ENCODE measurements around the gene AP2M1.
"Not testable (repeated sequence)": the region's sequence is repeated elsewhere in the genome, so short reads cannot be mapped to it uniquely, and the experiment has no call there.

The AP2M1 gene

GRCh38 chr3:184174646-184175492 is at the start of gene AP2M1:
AP2M1 (plus strand) TSS chr3:184174855; CDS start chr3:184176994, 2,139 bp downstream.
- in situ Hi-C loops (cut with MboI; ENCODE audit: low sequenced_read_pairs) = no loop called here

DNA sequence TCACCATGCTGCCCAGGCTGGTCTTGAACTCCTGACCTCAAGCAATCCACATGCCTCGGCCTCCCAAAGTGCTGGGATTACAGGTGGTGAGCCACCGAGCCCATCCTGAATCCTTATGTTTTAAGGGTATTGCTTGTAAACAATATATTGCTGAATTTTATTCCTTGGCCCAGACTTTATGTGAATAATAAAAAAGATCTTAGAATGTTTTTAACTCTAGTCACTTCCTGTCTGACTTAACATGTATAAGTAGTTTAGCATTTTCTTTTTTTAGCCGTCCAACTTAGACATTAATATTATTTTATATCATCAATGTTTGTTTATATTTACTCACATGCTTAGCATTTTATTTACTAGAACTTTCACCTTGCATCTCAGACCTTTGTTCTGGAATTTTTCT is 48.6 kb upstream of the AP2M1 start:
- in situ Hi-C loops (cut with MboI; ENCODE audit: low sequenced_read_pairs) = no loop called here

DNA sequence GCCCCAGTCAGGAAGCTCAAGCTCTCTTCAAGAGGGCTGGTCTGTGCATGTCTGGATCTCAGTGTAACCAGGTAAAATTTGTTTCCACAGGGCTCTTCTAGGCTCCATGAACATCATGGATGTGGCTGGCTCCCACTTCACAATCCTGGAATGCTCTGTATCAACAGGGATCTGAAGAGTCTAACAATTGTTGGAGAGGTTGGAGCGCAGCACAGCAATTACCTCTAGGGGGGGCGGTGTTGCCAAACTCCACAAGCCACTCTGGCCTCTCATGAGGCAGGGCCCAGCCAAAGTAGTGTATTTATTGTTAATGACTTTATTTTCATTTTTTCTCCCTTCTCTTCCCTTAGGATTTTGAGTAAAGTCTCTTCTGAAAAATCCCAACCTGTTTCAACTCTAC is 45.6 kb upstream of the AP2M1 start:
- in situ Hi-C loops (cut with MboI; ENCODE audit: low sequenced_read_pairs) = no loop called here

DNA sequence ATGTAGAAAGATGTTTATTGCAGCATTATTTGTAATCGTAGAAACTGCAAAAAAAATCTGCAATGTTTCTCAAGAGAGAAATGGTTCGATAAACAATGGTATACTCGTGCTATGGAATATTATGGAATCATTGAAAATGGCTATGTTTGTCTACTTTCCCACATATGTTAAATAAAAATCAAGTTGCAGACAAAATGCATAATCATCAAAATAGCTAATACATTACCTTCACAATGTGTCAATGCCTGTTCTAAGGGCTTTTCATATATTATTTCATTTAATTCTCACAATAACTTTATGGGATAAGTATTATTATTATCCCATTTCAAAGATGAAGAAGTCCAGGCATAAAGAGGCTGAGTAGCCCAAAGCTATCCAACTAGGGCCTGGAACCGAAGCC is 41.7 kb upstream of the AP2M1 start:
- in situ Hi-C loops (cut with MboI; ENCODE audit: low sequenced_read_pairs) = no loop called here

DNA sequence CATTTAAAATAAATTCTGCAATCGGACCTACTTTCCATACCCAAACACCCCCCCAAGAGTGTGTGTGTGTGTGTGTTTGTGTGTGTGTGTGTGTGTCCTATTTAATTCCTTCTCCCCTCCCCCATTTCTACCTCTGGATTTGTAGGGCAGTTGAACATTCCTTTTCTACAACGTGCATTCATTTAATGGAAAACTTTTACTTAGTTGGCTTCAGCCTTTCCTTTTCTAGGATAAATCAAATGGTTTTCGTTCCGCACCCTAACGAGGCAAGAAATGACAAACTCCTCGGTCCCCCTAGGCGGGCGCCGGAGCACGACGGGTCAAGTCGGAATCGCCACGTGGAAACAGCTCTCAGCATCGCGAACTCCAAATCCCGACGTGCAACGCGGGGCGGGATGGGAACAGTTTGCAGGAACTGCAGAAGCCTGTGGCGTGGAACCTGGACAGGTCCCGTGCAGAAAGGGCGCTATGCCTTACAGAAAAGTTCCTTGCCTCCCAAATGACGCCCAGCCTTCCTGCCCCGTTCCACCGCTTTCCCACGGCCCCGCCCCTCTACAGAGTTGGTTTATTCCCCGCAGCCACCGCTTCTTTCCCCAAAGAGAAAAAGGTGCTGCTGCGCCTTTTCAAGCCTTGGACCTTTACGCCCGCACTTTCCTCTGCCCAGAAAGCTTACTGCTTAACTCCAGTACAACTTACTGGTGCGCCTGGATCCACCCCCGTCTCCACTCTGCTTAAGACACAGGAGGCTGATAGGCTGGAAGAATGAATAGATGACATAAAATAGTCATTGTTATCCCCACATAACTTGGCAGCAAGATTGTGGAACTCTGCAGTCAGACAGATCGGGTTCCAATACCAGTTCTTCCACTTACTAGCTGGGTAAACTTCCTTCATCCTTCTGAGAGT is 40.6 kb upstream of the AP2M1 start:
- in situ Hi-C loops (cut with MboI; ENCODE audit: low sequenced_read_pairs) = no loop called here

- in situ Hi-C loops (cut with MboI; ENCODE audit: low sequenced_read_pairs) = no loop called here
These were observed 39.9 kb upstream of the AP2M1 start for GRCh38 chr3:184134746-184135148.

DNA sequence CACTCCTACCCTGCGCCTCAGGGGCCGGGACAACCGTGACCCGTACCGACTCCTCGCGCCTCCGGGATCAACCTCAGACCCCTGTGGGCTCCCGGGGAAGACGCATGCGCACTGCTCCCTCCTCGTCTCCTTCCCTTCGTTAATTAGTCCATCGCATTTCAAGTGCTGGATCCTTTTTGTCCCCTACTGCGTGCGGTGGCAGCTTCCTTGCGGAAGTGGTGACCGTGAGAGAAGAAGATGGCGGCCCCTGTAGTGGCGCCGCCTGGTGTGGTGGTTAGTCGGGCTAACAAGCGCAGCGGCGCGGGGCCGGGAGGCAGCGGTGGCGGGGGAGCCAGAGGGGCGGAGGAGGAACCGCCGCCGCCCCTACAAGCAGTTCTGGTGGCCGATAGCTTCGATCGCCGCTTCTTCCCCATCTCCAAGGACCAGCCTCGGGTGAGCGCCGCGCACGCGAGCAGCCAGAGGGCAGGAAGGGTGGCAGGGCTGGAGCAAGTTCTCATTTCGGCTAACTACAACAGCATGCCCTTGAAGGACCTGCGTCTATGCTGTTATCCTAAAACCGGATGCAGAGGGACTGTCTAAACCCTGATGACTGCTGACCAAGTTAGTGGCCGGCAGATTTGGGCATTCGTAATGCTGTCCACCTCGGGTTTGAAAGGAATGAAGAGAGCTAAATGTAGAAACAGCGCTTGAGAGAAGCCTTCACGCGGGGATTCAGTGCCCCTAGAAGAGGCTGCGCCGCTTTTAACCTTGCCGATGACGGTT is 39.3 kb upstream of the AP2M1 start, which contains the start of gene EIF2B5:
TSS of gene EIF2B5 (plus strand) at position 210 of the 762 bp plus-strand sequence. CDS start at position 238, 28 bp downstream.
- in situ Hi-C loops (cut with MboI; ENCODE audit: low sequenced_read_pairs) = no loop called here

GRCh38 chr3:184135911-184136260 is 38.8 kb upstream of the AP2M1 start:
- in situ Hi-C loops (cut with MboI; ENCODE audit: low sequenced_read_pairs) = no loop called here

GRCh38 chr3:184140436-184140835 is 34.2 kb upstream of the AP2M1 start:
- in situ Hi-C loops (cut with MboI; ENCODE audit: low sequenced_read_pairs) = no loop called here

DNA sequence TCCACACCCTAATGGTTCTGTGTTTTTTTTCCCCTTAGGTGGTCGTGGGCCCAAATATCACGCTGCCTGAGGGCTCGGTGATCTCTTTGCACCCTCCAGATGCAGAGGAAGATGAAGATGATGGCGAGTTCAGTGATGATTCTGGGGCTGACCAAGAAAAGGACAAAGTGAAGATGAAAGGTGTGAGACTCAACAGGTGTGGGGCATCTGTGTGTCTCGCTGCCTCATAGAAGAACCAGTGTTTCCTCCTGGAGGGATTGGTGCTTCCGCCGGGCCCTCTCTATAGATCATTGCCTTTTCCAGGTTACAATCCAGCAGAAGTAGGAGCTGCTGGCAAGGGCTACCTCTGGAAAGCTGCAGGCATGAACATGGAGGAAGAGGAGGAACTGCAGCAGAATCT is 32.5 kb upstream of the AP2M1 start:
- in situ Hi-C loops (cut with MboI; ENCODE audit: low sequenced_read_pairs) = no loop called here

GRCh38 chr3:184143327-184143726 is 31.3 kb upstream of the AP2M1 start:
- in situ Hi-C loops (cut with MboI; ENCODE audit: low sequenced_read_pairs) = no loop called here

DNA sequence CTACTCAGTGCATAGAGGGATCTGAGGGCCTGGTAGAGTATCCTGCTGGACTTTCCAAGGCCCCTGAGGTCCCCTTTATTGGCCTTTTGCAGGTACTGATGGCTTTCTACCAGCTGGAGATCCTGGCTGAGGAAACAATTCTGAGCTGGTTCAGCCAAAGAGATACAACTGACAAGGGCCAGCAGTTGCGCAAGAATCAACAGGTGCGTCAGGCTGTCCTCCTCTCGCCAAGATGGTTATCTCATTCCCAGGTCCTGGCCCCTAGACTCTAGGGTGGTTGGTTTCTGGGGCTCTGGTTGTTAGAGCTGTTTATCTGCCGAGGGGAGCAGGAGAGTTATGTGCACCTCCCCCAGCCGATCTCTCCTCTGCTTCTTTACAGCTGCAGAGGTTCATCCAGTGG is 30.1 kb upstream of the AP2M1 start:
- in situ Hi-C loops (cut with MboI; ENCODE audit: low sequenced_read_pairs) = no loop called here

- in situ Hi-C loops (cut with MboI; ENCODE audit: low sequenced_read_pairs) = no loop called here
These were observed 29.5 kb upstream of the AP2M1 start for GRCh38 chr3:184145111-184145524.

- in situ Hi-C loops (cut with MboI; ENCODE audit: low sequenced_read_pairs) = no loop called here
These were observed 28.8 kb upstream of the AP2M1 start for GRCh38 chr3:184145751-184146270.

DNA sequence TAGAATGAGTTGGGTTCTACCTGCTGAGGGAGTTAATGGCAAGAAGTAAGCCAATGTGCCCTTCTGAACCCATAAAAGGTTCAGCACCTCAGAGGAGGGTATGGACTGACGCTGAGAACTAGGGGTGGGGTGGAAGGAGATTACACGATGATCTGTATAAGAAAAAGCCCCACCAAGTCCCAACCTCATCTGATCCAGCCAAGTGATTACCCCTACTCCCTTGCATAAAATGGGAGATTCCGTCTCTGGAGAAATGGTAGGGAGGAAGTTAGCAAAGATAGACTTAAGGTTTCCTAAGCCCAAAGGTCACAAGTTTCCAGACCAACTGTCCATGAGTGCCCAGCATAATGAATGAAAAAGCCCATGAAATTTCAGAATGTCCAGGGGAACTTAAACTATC is 26.6 kb upstream of the AP2M1 start:
- in situ Hi-C loops (cut with MboI; ENCODE audit: low sequenced_read_pairs) = no loop called here

- in situ Hi-C loops (cut with MboI; ENCODE audit: low sequenced_read_pairs) = no loop called here
These were observed 25.5 kb upstream of the AP2M1 start for GRCh38 chr3:184149123-184149522.

- in situ Hi-C loops (cut with MboI; ENCODE audit: low sequenced_read_pairs) = not testable (repeated sequence)
These were observed 24.9 kb upstream of the AP2M1 start for GRCh38 chr3:184149770-184150169.

DNA sequence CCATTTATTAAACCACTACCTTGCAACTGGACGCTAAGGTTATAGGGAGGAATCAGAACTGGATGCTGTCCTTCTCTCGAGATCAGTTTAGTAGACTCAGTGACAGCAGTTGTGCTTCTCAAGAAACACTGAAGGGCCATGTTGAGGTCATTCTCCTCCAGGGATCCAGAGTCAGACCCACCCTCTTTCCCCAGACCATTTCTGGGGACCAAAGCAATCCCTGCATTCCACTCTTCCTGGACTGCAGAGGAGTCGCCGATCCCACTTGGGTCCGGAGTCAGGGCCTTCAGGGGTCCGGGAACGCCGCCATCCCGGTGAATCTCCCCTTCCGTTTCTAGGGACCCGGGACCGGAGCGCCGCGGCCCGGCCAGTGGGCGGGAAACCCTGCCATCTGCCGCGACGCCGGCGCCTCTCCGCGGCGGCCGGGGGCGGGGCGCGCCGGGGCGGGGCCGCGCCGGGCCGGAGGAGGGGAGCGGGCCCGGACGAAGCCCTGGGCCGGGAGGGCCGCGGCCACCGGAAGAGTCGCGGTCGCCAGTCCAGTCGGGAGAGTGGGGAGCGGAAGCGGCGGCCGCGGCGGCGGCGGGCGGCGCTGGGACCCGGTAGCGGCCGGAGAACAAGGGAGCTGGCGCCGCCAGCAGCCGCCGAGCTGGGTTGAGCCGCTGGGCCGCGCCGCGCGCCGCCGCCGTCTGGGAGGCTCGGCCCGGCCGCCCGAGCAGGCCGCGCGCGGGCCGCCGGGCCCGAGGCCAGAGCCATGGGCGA is 19.6 kb upstream of the AP2M1 start, which contains the start of gene DVL3:
TSS of gene DVL3 (plus strand) at position 493 of the 759 bp plus-strand sequence. CDS start at position 752, 259 bp downstream.
- in situ Hi-C loops (cut with MboI; ENCODE audit: low sequenced_read_pairs) = no loop called here

DNA sequence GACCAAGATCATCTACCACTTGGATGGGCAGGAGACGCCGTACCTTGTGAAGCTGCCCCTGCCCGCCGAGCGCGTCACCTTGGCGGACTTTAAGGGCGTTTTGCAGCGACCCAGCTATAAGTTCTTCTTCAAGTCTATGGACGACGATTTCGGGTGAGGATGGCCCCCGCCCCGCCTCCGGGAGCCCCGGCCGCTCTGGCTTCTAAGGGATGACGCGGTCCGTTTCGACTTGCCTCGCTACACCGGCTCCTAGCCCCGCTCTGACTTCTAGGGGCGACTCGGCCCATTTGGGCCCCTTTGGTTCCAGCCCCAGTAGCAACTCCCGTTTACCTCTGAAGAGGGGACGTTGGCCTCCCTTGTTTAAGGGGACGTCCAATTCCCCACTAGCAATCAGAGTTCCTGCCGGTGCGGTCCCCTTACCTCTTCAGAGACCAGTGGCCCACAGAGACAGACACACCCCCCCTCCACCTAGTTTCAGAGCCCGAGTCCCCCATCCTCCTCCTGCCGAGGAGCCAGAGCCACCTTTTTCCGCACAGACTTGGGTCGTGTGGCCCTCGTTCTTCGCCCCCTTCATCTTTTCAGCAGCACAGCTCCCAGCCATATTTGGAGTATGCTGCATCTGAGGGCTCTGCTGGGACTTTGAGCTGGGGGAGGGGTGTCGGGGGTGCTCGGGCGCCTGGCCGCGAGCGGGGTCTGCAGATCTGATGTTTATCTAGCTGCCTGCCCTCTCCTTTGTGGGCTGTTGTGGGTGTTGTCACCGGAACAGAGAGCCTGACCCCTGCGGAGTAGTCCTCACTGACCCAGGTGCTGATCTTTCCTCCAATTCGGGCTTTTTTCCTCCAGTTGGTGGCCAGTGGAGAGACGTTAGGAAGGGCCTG is 18.8 kb upstream of the AP2M1 start:
- in situ Hi-C loops (cut with MboI; ENCODE audit: low sequenced_read_pairs) = no loop called here

All from HL-60/S4 (cell line).